HepG2 (cell line): ENCODE data around the gene RPS6KA5.

Experiments used
- CTCF ChIP-seq: sonication (generic); formaldehyde crosslinking; IDR thresholded peaks from 2 replicates; pipeline ENCODE4 v1.5.0; 2020; ENCODE audit warnings: mild to moderate bottlenecking, missing genetic modification reagents, moderate library complexity
- HDAC6 ChIP-seq: fragments of 200-600 bp; sonication (generic); IDR thresholded peaks from 2 replicates; pipeline ENCODE4 v1.7.0; 2017; ENCODE audit warnings: mild to moderate bottlenecking, antibody characterized with exemption, low read length, low read depth
- HNF4A ChIP-seq: sonication (generic); formaldehyde crosslinking; IDR thresholded peaks from 2 replicates; pipeline ENCODE4 v1.4.0; 2020; ENCODE audit warnings: missing genetic modification reagents
- IRF9 ChIP-seq: sonication (generic); formaldehyde crosslinking; IDR thresholded peaks from 2 replicates; pipeline ENCODE4 v1.8.0; 2022; ENCODE audit warnings: missing genetic modification reagents, mild to moderate bottlenecking, borderline replicate concordance
- JUN ChIP-seq: sonication (generic); formaldehyde crosslinking; IDR thresholded peaks from 2 replicates; pipeline ENCODE4 v1.4.0; 2020; ENCODE audit warnings: mild to moderate bottlenecking, missing genetic modification reagents
- NR1H2 ChIP-seq: sonication (generic); formaldehyde crosslinking; IDR thresholded peaks from 2 replicates; pipeline ENCODE4 v1.8.1; 2022; ENCODE audit warnings: low read depth, missing genetic modification reagents, borderline replicate concordance
- ONECUT2 ChIP-seq: sonication (generic); formaldehyde crosslinking; IDR thresholded peaks from 2 replicates; pipeline ENCODE4 v1.4.0; 2020; ENCODE audit warnings: missing genetic modification reagents
- POLR2A ChIP-seq, 2 experiments: IDR thresholded peaks; 2 replicates each; pipeline ENCODE4 v1.6.1; 2011; ENCODE audit warnings: low read depth in 2 of 2, low read length in 2 of 2, mild to moderate bottlenecking in 1 of 2, moderate library complexity in 1 of 2; ENCODE audit not compliant: insufficient read depth in 1 of 2
- RAD21 ChIP-seq: fragments of 450-650 bp; formaldehyde crosslinking; IDR thresholded peaks from 2 replicates; pipeline ENCODE4 v1.5.0; 2020; ENCODE audit warnings: mild to moderate bottlenecking
- SNRNP70 ChIP-seq: fragments of 200-400 bp; formaldehyde crosslinking; IDR thresholded peaks from 2 replicates; pipeline ENCODE4 v1.6.1; 2017; ENCODE audit warnings: mild to moderate bottlenecking, low read depth, low read length, moderate library complexity
- ZNF10 ChIP-seq: sonication (generic); formaldehyde crosslinking; IDR thresholded peaks from 2 replicates; pipeline ENCODE4 v1.4.0; 2020; ENCODE audit warnings: mild to moderate bottlenecking, low read depth, missing genetic modification reagents, borderline replicate concordance
- ZNF33A ChIP-seq: sonication (generic); formaldehyde crosslinking; IDR thresholded peaks from 2 replicates; pipeline ENCODE4 v1.5.1; 2020; ENCODE audit warnings: missing genetic modification reagents, mild to moderate bottlenecking, moderate library complexity, borderline replicate concordance
- ZNF431 ChIP-seq: sonication (generic); formaldehyde crosslinking; IDR thresholded peaks from 2 replicates; pipeline ENCODE4 v1.9.0; 2022; ENCODE audit warnings: missing genetic modification reagents, low read depth, mild to moderate bottlenecking, borderline replicate concordance
- ZNF776 ChIP-seq: sonication (generic); formaldehyde crosslinking; IDR thresholded peaks from 2 replicates; pipeline ENCODE4 v1.4.0; 2020; ENCODE audit warnings: mild to moderate bottlenecking, missing genetic modification reagents

GRCh38 chr14:90857866-90858265, 202.6 kb downstream of the RPS6KA5 start:
- TF ChIP-seq HNF4A (CRISPR knock-in tag) (no peak), SNRNP70 (no peak), NR1H2 (CRISPR knock-in tag) (no peak), ZNF33A (CRISPR knock-in tag) (no peak), CTCF (no peak), POLR2A (IDR thresholded peaks at IDR 0.05; ENCODE audit: insufficient read depth in 1 of 2, low read depth in 2 of 2, low read length in 2 of 2) (no peak), HDAC6 (no peak), ZNF431 (CRISPR knock-in tag) (no peak), RAD21 (no peak), ZNF10 (CRISPR knock-in tag) (no peak), ZNF776 (CRISPR knock-in tag) (no peak), IRF9 (CRISPR knock-in tag) (no peak), ONECUT2 (CRISPR knock-in tag) (no peak), JUN (CRISPR knock-in tag) (no peak)
